Small intestine (tissue), 7 donors: Measurements from ENCODE around the gene INIP. TPM values are rescaled to one million over a fixed set of nuclear protein-coding genes. Genes with fewer than 3 reads are reported as not detected.

Source experiments
- DNase-seq, 2 donors: peaks; one replicate each; pipeline versions ENCODE4 v3.0.0 to v3.0.0-alpha.2; 2013
- FAIRE-seq: peaks from 2 replicates; lab custom pipeline; 2012; peaks lifted over from hg19 to GRCh38; lab: Jason Lieb, UNC
- H3K27ac ChIP-seq, 3 donors: one replicate each; pipeline ENCODE4 v1.5.1; 2013; ENCODE audit warnings: low read length in 2 of 3, mild to moderate bottlenecking in 2 of 3, control low read depth in 1 of 3, inconsistent platforms in 1 of 3, low read depth in 1 of 3, moderate library complexity in 1 of 3
- H3K27me3 ChIP-seq, 3 donors: one replicate each; pipeline ENCODE4 v1.6.1; 2013; ENCODE audit warnings: low read length in 3 of 3, inconsistent platforms in 1 of 3; ENCODE audit not compliant: control insufficient read depth in 3 of 3, insufficient read depth in 3 of 3
- H3K36me3 ChIP-seq, 3 donors: one replicate each; pipeline ENCODE4 v1.6.1; 2013; ENCODE audit warnings: low read length in 3 of 3, inconsistent platforms in 1 of 3, low read depth in 1 of 3, mild to moderate bottlenecking in 1 of 3, moderate library complexity in 1 of 3; ENCODE audit not compliant: control insufficient read depth in 3 of 3, insufficient read depth in 2 of 3
- H3K4me1 ChIP-seq, 3 donors: one replicate each; pipeline ENCODE4 v1.6.1; 2013; ENCODE audit warnings: low read length in 2 of 3, inconsistent platforms in 1 of 3, low read depth in 1 of 3, mild to moderate bottlenecking in 1 of 3, moderate library complexity in 1 of 3; ENCODE audit not compliant: control insufficient read depth in 3 of 3, insufficient read depth in 2 of 3
- H3K4me3 ChIP-seq, 3 donors: one replicate each; pipeline ENCODE4 v1.5.1; 2013; ENCODE audit warnings: low read length in 3 of 3, control low read depth in 1 of 3, inconsistent platforms in 1 of 3, low read depth in 1 of 3, mild to moderate bottlenecking in 1 of 3, moderate library complexity in 1 of 3
- H3K9me3 ChIP-seq, 2 donors: one replicate each; pipeline ENCODE4 v1.6.1; 2013; ENCODE audit warnings: low read depth in 1 of 2, low read length in 1 of 2; ENCODE audit not compliant: control insufficient read depth in 2 of 2, insufficient read depth in 1 of 2
- WGBS, 3 donors: extraction: QIAGEN DNeasy Blood & Tissue Kit; methylation state at CpG; one replicate each; pipeline ENCODE4 v1.1.7; 2013; 5-methylcytosine and 5-hydroxymethylcytosine counted together
- polyA plus RNA-seq, 4 donors: library from polyadenylated mRNA; stranded (reverse) in 3 of 4; unstranded in 1 of 4; fragments of 200-250 nt in 3 of 4; fragments of 120-200 nt in 1 of 4; gene quantifications; one replicate each; pipeline versions ENCODE4 v1.2.1 to v1.2.3, GENCODE V29; 2013
- donor health status: healthy with polysubstance abuse.
- donor health status: control.
- donor health status: control.
- donor health status: Bipolar disorder and iron deficiency.
- donor health status: healthy.

INIP gene
- polyA plus RNA-seq, 4 donors, result 10.0 to 22.9 (median 18.2) TPM

DNA sequence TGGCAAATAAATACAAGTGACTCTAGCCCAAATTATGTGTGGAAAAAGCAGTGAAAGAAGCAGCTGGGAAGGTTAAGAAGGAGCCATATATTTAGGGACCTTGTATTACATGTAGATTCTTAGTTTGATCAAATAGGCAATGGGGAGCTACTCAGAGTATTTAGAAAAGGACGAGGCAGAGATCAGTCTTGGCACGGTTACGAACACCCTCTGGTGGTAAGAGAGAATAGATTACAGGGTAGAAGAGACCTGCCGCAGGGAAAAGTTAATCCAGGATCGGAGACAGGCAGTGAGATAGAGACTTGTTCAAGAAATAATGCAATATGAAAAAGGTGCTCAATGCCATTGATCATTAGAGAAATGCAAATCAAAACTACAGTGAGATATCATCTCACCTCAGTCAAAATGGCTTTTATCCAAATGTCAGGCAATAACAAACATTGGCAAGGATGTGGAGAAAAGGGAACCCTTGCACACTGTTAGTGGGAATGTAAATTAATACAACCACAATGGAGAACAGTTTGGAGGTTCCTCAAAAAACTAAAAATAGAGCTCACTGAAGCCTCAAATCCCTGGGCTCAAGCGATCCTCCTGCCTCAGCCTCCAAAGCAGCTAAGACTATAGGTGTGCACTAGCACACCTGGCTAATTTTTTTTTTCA, 12.0 kb downstream of the INIP start:
- Histone ChIP-seq H3K27ac (no peak overlapping the region), H3K27me3 (no peaks in the 10 kb centered on the region), H3K4me1 (no peaks in the 10 kb centered on the region), H3K9me3 (no peaks in the 10 kb centered on the region), H3K4me3 (no peak overlapping the region), H3K36me3 (peaks cover 0 to 14% (median 3%) of the 10 kb centered on the region in 3 donors)
- FAIRE-seq, result no peak
- 35 to 45% (median 45%) methylated on average over 6 of the region's 6 CpGs for WGBS, 3 donors
- peak; percentile 62 to 74 for DNase-seq

DNA sequence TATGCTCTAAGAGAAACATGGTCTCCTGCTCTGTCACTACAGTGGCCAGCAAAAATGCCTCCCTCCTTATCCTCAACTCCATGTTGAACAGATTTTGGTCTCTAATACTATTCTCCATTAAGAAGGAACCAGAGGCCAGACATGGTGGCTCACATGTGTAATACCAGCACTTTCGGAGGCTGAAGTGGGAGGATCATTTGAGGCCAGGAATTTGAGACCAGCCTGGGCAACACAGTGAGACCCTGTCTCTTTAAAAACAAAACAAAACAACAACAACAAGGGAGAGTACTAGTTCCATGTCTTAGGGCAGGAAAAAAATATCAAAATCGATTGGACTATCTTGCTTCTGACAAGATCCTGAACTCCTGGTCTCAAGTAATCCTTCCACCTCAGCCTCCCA, 14.6 kb downstream of the INIP start:
- no peak overlapping the region for H3K27ac ChIP-seq
- peaks cover 0 to 17% (median 1%) of the 10 kb centered on the region in 3 donors for H3K36me3 ChIP-seq
- DNase-seq, result no peak
- H3K27me3 ChIP-seq, result no peaks in the 10 kb centered on the region
- H3K4me3 ChIP-seq, result no peak overlapping the region
- H3K4me1 ChIP-seq, result peaks cover 0 to 3% (median 0%) of the 10 kb centered on the region in 3 donors
- FAIRE-seq, result no peak
- 92 to 96% (median 93%) methylated on average over 2 of the region's 2 CpGs for WGBS, 3 donors
- no peaks in the 10 kb centered on the region for H3K9me3 ChIP-seq

GRCh38 chr9:112700085-112700484, 17.8 kb downstream of the INIP start:
- Histone ChIP-seq H3K27me3 (no peaks in the 10 kb centered on the region), H3K4me1 (peaks cover 0 to 3% (median 0%) of the 10 kb centered on the region in 3 donors), H3K9me3 (no peaks in the 10 kb centered on the region), H3K36me3 (peaks cover 0 to 34% (median 5%) of the 10 kb centered on the region in 3 donors), H3K27ac (no peak overlapping the region), H3K4me3 (no peak overlapping the region)
- no peak for DNase-seq
- FAIRE-seq, result no peak

DNA sequence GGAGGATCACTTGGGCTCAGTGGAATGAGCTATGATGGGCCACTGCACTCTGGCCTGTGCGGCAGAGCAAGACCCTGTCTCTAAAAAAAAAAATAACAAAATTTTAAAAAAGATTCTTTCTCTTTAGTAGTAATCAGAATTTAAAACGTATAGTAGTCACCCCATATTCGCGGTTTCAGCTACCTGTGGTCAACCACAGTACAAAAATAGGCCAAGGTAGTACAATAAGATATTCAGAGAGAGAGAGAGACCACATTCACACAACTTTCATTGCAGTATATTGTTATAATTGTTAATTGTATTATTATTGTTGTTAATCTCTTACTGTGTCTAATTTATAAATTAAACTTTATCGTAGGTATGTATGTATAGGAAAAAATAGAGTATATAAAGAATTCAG, 18.7 kb downstream of the INIP start:
- FAIRE-seq (no peak), DNase-seq (no peak)
- no peaks in the 10 kb centered on the region for H3K27me3 ChIP-seq
- no peak overlapping the region for H3K4me3 ChIP-seq
- WGBS, 3 donors, result 73 to 86% (median 78%) methylated on average over 5 of the region's 5 CpGs
- no peak overlapping the region for H3K27ac ChIP-seq
- peaks cover 0 to 3% (median 0%) of the 10 kb centered on the region in 3 donors for H3K4me1 ChIP-seq
- H3K9me3 ChIP-seq, result no peaks in the 10 kb centered on the region
- peaks cover 0 to 32% (median 5%) of the 10 kb centered on the region in 3 donors for H3K36me3 ChIP-seq

- Histone ChIP-seq H3K4me3 (no peak overlapping the region), H3K27me3 (no peaks in the 10 kb centered on the region), H3K9me3 (no peaks in the 10 kb centered on the region), H3K36me3 (peaks cover 2 to 31% (median 18%) of the 10 kb centered on the region in 3 donors), H3K27ac (no peak overlapping the region), H3K4me1 (peaks cover 0 to 3% (median 0%) of the 10 kb centered on the region in 3 donors)
- WGBS, 3 donors, result 95 to 98% (median 97%) methylated on average over 5 of the region's 5 CpGs
- no peak for DNase-seq
- FAIRE-seq, result no peak
These were observed 21.5 kb downstream of the INIP start for GRCh38 chr9:112696461-112696860.

DNA sequence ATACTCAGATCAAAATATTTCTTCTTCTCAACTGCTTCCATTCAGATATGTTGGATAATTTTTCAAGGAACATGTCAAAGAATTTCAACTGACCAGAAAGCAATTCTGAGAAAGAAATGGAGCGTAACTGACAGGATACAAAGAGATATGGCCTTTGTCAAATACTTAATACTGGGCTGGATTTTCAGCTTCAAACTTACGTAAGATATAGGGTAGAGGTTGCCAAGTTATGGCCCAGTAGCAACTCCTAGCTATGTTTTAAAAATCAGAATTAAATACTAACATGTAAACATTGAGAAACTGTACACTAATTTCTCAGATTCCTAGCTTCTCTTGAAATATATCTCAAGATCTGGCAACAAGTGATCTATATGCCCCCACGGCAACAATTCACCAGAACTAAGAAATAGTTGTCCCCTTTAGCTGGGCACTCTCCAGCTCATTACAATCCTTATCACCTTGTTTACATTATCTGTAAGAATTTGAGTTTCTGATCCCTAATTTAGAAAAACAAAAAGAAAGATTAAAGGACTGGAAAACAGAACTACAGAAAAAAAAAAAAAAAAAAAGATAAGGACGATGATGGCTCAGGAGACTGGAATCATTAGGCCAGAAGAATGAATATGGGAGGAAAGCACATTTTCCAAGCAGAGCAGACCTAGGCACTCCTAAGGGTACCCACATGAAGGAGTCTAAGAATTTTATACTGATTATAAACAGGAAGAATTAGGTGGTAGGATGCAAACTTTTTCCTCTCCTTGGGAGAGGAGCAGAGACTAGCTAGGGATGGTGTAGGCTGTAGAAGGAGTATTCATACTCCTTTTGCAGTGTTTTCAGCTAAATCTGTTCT, 23.0 kb downstream of the INIP start:
- 80 to 91% (median 90%) methylated on average over 4 of the region's 4 CpGs for WGBS, 3 donors
- peaks cover 0 to under 1% (median 0%) of the 10 kb centered on the region in 3 donors for H3K4me1 ChIP-seq
- no peaks in the 10 kb centered on the region for H3K9me3 ChIP-seq
- no peak overlapping the region for H3K27ac ChIP-seq
- DNase-seq (no peak), FAIRE-seq (no peak)
- no peak overlapping the region for H3K4me3 ChIP-seq
- no peaks in the 10 kb centered on the region for H3K27me3 ChIP-seq
- H3K36me3 ChIP-seq, result peaks cover 2 to 32% (median 24%) of the 10 kb centered on the region in 3 donors

- no peak overlapping the region for H3K27ac ChIP-seq
- DNase-seq, result no peak
- 90 to 93% (median 92%) methylated on average over 6 of the region's 6 CpGs for WGBS, 3 donors
- no peaks in the 10 kb centered on the region for H3K9me3 ChIP-seq
- no peaks in the 10 kb centered on the region for H3K27me3 ChIP-seq
- peaks cover 10 to 30% (median 24%) of the 10 kb centered on the region in 3 donors for H3K36me3 ChIP-seq
- no peak overlapping the region for H3K4me3 ChIP-seq
- FAIRE-seq, result no peak
- no peaks in the 10 kb centered on the region for H3K4me1 ChIP-seq
These were observed 28.7 kb downstream of the INIP start for GRCh38 chr9:112689161-112689740.

GRCh38 chr9:112680731-112681402, 37.0 kb downstream of the INIP start:
- no peak for FAIRE-seq
- H3K9me3 ChIP-seq, result peaks cover 0 to 20% of the 10 kb centered on the region in 2 donors
- H3K27me3 ChIP-seq, result no peaks in the 10 kb centered on the region
- no peak overlapping the region for H3K27ac ChIP-seq
- H3K4me1 ChIP-seq, result no peaks in the 10 kb centered on the region
- peaks cover 4 to 7% (median 4%) of the 10 kb centered on the region in 3 donors for H3K36me3 ChIP-seq
- WGBS, 3 donors, result 84 to 87% (median 86%) methylated on average over 6 of the region's 6 CpGs
- H3K4me3 ChIP-seq, result no peak overlapping the region
- DNase-seq, result peak in 1 of 2 donors; percentile 11
